Right lung (tissue), 5 donors: ENCODE measurements around the gene ACSF3. TPM values are rescaled to one million over a fixed set of nuclear protein-coding genes. Genes with fewer than 3 reads are reported as not detected.
A peak's percentile ranks its signal among the peaks of the same experiment; 100 is the strongest.

Experiments used
- DNase-seq, 2 donors: peaks; one replicate each; pipeline ENCODE4 v3.0.0-alpha.2; 2013
- polyA plus RNA-seq, 5 donors: library from polyadenylated mRNA; unstranded; fragments of 120-200 nt; gene quantifications; one replicate each; pipeline versions ENCODE4 v1.2.1 to v1.2.3, GENCODE V29; 2013; ENCODE audit warnings: inconsistent platforms in 1 of 5, low replicate concordance in 1 of 5; ENCODE audit not compliant: insufficient read length in 5 of 5, insufficient read depth in 1 of 5

ACSF3 gene
- polyA plus RNA-seq, 5 donors: 27.9 to 36.5 (median 33.4) TPM

- DNase-seq: no peak
Measured at GRCh38 chr16:89200124-89200849, 106.6 kb downstream of the ACSF3 start, which contains the start of gene SLC22A31. Gene SLC22A31, minus strand, starts transcription at chr16:89200537. Its CDS starts 36 bp downstream, at chr16:89200501.

GRCh38 chr16:89200850-89201411, 107.3 kb downstream of the ACSF3 start:
- no peak for DNase-seq

- DNase-seq: peak; percentile 36 to 49
Measured at GRCh38 chr16:89201439-89202377, 108.1 kb downstream of the ACSF3 start.

- no peak for DNase-seq
Measured at GRCh38 chr16:89202422-89203215, 109.0 kb downstream of the ACSF3 start.

Other genes starting within 250 kb of the ACSF3 start
- 10 to 100 TPM; 19.8 to 33.1 (median 26.7) TPM for gene GALNS, start 236.9 kb upstream of the ACSF3 start, polyA plus RNA-seq
- gene TRAPPC2L, start 236.7 kb upstream of the ACSF3 start, polyA plus RNA-seq: 10 to 100 TPM; 69.2 to 88.7 (median 75.5) TPM
- gene PABPN1L, start 227.2 kb upstream of the ACSF3 start, polyA plus RNA-seq: under 1 TPM in 2 of 5 donors, not detected in 3; 0.13 to 0.25 TPM
- 1 to 10 TPM; 3.6 to 9.0 (median 5.6) TPM for gene CBFA2T3, start 116.6 kb upstream of the ACSF3 start, polyA plus RNA-seq
- gene CDH15, start 77.9 kb downstream of the ACSF3 start, polyA plus RNA-seq: 10 to 100 TPM in 1 of 5 donors, under 1 TPM in 4; 0.10 to 10.6 (median 0.37) TPM
- 1 to 10 TPM in 3 of 5 donors, under 1 TPM in 2; 0.48 to 3.1 (median 1.1) TPM for gene SLC22A31, start 106.7 kb downstream of the ACSF3 start, polyA plus RNA-seq
- 1 to 10 TPM; 4.0 to 6.7 (median 4.1) TPM for gene ZNF778, start 123.9 kb downstream of the ACSF3 start, polyA plus RNA-seq